LoVo (cell line): ENCODE measurements around the gene MLC1.

ENCODE experiments used
- DNase-seq: peaks from one replicate; pipeline ENCODE4 v3.0.0-alpha.2; 2016; ENCODE audit warnings: low spot score

MLC1 gene

GRCh38 chr22:50035976-50036724, 49.1 kb downstream of the MLC1 start:
- DNase-seq: no peak

GRCh38 chr22:50035131-50035881, 49.9 kb downstream of the MLC1 start:
- DNase-seq: no peak

DNA sequence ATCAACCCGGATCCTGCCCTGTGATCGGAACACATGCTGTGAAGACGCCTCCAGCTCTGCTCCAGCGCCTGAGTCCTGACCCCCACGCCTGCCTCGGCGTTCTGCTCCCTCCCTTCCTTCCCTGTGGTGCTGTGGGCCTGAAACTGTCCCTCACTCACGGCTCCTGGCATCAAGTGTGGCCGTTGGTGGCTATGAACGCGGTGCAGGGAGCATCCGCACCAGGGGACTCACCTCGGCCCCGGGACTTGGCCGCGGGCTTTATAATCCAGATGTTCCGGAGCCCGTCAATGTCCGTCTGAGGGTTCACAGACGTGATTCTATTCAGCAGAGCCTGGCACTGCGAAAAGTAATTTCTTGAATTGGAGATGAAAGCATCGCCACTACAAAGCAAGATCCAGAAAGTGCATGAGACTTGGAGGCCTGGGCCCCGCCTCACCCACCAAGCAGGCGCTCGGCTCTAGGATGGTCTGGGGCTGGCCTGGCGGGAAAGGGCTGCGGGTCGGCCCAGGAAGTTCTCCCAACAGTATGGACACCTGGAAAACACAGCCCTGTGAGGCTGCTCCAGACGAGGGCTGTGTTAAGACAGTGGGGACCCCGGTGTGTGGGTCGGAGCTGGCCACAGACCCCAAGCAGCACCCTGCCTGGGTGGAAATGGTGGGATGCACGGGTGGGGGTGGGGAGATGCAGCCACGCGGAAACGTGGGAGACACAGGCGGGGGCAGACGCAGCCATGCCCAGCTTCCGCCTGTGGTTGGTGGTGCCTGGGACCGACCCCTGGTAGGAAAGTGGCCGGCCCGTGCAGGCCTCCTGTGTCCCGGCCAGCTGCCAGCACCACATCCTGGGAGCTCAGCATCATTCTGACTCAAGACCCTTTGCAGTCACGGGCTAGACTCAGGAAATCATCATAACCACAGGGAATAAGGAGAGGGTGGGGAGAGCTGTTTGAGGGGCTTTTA, 50.8 kb downstream of the MLC1 start:
- no peak for DNase-seq

- DNase-seq: no peak
These were observed 52.2 kb downstream of the MLC1 start for GRCh38 chr22:50032941-50033601.

- no peak for DNase-seq
These were observed 52.9 kb downstream of the MLC1 start for GRCh38 chr22:50032109-50032871.

DNA sequence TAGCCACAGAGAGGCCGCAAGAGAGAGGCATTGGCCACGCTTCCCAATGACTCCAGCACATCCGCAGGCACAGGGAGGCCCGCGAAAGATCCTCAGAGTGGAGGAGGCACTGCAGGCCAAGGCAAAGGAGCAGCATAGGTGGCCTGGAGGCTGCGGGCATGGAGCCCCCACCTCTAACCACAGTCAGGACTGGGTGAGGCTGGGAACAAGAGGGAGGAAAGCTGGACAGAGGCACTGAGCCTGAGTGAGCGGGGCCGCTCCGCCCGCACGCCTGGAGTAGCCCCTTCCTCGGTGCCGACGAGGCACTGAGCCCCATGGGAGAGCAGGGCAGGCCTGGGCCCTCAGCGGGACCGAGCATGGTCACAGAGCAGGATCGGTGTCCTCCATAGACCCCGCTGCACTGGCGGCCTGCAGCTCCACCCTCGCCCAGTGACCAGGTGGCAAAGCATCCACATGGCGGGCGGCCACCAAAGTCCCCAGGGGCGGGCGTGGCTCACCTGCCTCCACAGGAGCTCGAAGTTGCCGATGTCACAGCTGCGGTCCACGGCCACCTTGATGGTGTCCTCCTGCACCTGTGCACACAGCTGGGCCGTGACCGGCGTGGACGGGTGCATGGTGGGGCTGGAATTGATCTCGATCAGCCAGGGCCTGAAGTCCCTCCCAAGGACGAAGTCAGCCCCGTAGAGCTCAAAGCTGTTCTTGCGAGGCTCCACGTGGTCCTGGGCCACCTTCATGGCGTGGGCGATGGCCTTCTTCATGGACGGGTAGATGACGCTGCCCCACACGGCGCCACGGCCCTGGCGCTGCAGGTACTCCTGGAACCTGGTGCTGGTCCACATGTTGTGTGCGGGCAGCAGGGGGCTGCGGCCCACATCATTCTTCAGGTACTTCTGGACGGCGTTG, 53.8 kb downstream of the MLC1 start:
- no peak for DNase-seq

GRCh38 chr22:50030297-50031188, 54.7 kb downstream of the MLC1 start:
- peak; percentile 73 for DNase-seq

DNA sequence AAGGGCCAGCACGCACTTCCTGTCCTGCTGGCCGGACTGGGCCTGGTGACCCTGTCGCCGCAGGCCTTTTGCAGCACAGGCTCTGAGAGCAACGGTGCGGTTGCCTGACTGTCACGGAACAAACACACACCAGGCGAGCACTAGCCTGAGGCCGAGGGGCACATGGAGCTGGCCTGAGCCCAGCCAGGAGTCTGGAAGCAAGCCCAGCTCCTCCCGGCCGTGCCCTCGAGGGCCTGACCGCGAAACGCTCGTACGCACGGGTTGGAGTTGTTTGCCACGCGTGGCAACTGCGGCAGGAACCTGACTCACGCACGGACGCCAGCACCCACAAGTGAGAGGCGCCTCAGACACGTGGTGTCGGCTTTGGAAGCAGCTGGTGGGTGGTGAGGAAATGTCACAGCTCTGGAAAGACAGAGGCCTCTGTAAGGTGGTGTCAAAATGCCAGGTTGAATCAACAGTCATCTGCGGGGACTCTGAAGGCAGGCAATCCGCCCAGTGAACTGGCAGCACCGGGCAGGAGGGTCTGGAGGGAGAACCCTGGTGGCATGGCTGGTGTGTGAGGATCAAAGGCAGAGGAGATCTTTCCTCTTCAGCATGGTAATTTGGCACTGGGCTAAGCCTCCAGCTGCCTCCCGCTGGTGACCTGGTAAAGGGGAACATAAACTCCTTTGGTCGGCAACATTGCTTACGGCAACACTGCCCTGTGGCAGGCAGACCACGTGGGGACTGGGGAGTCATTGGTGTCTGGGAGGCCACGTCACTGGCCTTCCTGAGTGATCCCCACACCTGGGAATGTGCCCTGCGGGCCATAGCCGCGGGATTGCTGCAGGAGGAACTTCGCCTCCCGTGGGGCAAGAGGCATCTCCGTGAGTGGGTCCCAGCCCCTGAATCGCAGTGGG, 57.3 kb downstream of the MLC1 start:
- no peak for DNase-seq

GRCh38 chr22:50025993-50026392, 59.2 kb downstream of the MLC1 start:
- no peak for DNase-seq

DNA sequence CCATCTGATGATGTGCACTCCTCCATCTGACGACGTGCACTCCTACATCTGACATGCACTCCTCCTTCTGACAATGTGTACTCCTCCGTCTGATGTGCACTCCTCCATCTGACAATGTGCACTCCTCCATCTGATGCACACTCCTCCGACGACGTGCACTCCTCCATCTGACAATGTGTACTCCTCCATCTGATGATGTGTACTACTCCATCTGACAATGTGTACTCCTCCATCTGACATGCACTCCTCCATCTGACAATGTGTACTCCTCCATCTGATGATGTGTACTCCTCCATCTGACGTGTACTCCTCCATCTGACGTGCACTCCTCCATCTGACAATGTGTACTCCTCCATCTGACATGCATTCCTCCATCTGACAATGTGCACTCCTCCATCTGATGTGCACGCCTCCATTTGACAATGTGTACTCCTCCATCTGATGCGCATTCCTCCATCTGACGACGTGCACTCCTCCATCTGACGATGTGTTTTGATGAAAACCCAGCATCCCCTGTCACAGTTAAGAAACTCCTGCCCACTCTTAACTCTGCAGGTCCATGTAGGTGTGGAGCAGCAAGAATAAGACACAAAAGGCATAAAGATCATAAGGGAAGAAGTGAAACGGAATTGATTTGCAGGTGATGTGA, 62.9 kb downstream of the MLC1 start:
- DNase-seq: no peak

- no peak for DNase-seq
These were observed 64.6 kb downstream of the MLC1 start for GRCh38 chr22:50020606-50021005.

DNA sequence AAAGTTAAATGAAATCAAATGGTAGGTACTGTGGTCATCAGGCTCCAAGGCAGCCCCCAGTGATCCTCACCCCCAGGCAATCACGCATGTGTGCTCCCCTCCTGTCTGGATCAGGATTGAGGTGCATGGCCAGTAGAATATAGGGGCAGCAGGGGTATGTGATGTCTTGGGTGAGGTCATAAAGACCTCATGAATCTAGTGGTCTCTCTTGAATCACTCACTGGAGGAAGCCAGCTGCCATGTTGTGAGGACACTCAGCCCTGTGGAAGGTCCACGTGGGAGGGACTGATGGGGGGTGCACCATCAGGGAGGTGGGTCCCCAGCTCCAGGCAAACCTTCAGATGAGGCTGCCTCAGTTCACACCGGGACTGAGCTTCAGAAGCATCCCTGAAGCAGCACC, 65.9 kb downstream of the MLC1 start:
- no peak for DNase-seq

GRCh38 chr22:50018608-50019285, 66.5 kb downstream of the MLC1 start:
- DNase-seq: no peak

DNA sequence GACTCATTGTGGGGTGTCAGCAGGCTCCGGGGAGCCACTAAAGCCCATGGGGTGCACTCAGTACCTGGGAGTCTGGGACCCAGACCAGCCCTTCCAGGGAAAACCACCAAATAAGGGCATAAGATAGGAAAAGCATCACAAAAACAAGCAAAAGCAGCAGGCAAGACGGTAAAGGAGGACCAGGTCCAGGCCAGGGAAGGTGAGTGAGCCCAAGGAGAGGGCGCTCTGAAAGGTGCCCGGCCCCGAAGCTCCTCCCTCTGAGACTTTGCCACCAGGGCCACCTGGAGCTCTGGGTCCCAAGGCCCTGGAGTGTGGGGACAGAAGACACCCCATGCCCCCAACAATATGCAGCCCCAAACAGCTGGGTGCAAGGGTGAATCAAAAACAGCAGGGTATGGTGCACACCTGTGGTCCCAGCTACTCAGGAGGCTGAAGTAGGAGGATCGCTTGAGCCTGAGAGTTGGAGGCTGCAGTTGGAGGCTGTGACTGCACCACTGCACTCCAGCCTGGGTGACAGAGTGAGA, 67.5 kb downstream of the MLC1 start:
- DNase-seq: no peak

GRCh38 chr22:50016988-50017700, 68.1 kb downstream of the MLC1 start:
- DNase-seq: no peak
